GM23248 (cell line): Measurements from ENCODE around the gene HUWE1. TPM values are rescaled to one million over a fixed set of nuclear protein-coding genes. Genes with fewer than 3 reads are reported as not detected.
"Not testable (repeated sequence)": the region's sequence is repeated elsewhere in the genome, so short reads cannot be mapped to it uniquely, and the experiment has no call there.

Source experiments
- DNase-seq: peaks from one replicate; pipeline ENCODE4 v3.0.0-alpha.2; 2015
- H2AFZ ChIP-seq: fragments of 200-600 bp; sonication (generic); 2 replicates; pipeline ENCODE4 v1.6.1; 2016; ENCODE audit warnings: antibody characterized with exemption
- H3F3A ChIP-seq: fragments of 200-600 bp; sonication (generic); 2 replicates; pipeline ENCODE4 v1.6.1; 2016; ENCODE audit warnings: mild to moderate bottlenecking, antibody characterized with exemption, mixed run types; ENCODE audit not compliant: insufficient read depth
- H3K27ac ChIP-seq: fragments of 200-600 bp; sonication (generic); 2 replicates; pipeline ENCODE4 v1.5.1; 2016; ENCODE audit warnings: mild to moderate bottlenecking
- H3K27me3 ChIP-seq: fragments of 200-600 bp; sonication (generic); replicated peaks from 2 replicates; pipeline ENCODE4 v1.6.1; 2016; ENCODE audit warnings: mild to moderate bottlenecking; ENCODE audit not compliant: insufficient read depth
- H3K36me3 ChIP-seq: fragments of 200-600 bp; sonication (generic); 2 replicates; pipeline ENCODE4 v1.6.1; 2016; ENCODE audit warnings: low read depth, mild to moderate bottlenecking
- H3K4me1 ChIP-seq: fragments of 200-600 bp; sonication (generic); 2 replicates; pipeline ENCODE4 v1.6.1; 2016; ENCODE audit warnings: mild to moderate bottlenecking; ENCODE audit not compliant: insufficient read depth
- H3K4me2 ChIP-seq: fragments of 200-600 bp; sonication (generic); one replicate; pipeline ENCODE4 v1.6.1; 2016; ENCODE audit warnings: mild to moderate bottlenecking; ENCODE audit not compliant: unreplicated experiment
- H3K4me3 ChIP-seq: fragments of 200-600 bp; sonication (generic); 2 replicates; pipeline ENCODE4 v1.5.1; 2016; ENCODE audit warnings: mild to moderate bottlenecking
- H3K79me2 ChIP-seq: fragments of 200-600 bp; sonication (generic); 2 replicates; pipeline ENCODE4 v1.6.1; 2016; ENCODE audit warnings: mild to moderate bottlenecking; ENCODE audit not compliant: insufficient read depth
- H3K9ac ChIP-seq: fragments of 200-600 bp; sonication (generic); 2 replicates; pipeline ENCODE4 v1.6.1; 2016; ENCODE audit warnings: mild to moderate bottlenecking
- H3K9me2 ChIP-seq: fragments of 200-600 bp; sonication (generic); 2 replicates; pipeline ENCODE4 v1.6.1; 2016; ENCODE audit warnings: mixed run types, mild to moderate bottlenecking, moderate library complexity; ENCODE audit not compliant: insufficient read depth
- H3K9me3 ChIP-seq: fragments of 200-600 bp; sonication (generic); one replicate; pipeline ENCODE4 v1.6.1; 2017; ENCODE audit warnings: low read depth
- H4K20me1 ChIP-seq: fragments of 200-600 bp; sonication (generic); 2 replicates; pipeline ENCODE4 v1.6.0; 2016; ENCODE audit not compliant: insufficient read depth
- EZH2 ChIP-seq: fragments of 200-600 bp; sonication (generic); IDR thresholded peaks from 2 replicates; pipeline ENCODE4 v1.6.1; 2018; ENCODE audit warnings: antibody characterized with exemption, mild to moderate bottlenecking; ENCODE audit not compliant: insufficient read depth, poor library complexity, severe bottlenecking
- EZH2phosphoT487 ChIP-seq: fragments of 200-600 bp; sonication (generic); IDR thresholded peaks from 2 replicates; pipeline ENCODE4 v1.6.1; 2018; ENCODE audit warnings: antibody characterized with exemption, moderate library complexity, mild to moderate bottlenecking, low read depth; ENCODE audit not compliant: insufficient read depth
- WGBS, 2 experiments: methylation state at CpG; one replicate each; pipeline ENCODE4 v1.1.6; 2015 to 2017; ENCODE audit warnings: low lambda C conversion rate in 2 of 2, low coverage in 1 of 2; ENCODE audit errors: missing lambda C conversion rate in 2 of 2; 5-methylcytosine and 5-hydroxymethylcytosine counted together
- in situ Hi-C: fragments of 300-500 bp; cut with MboI; formaldehyde crosslinking; loops from 2 replicates; pipeline ENCODE4 v1.15.0; 2020
- polyA plus RNA-seq: library from polyadenylated mRNA; unstranded; fragments of >200 nt; fragmentation: Nextera tagmentation; extraction: Ambion mirVana; gene quantifications from 2 replicates; pipeline ENCODE4 v1.2.1, GENCODE V29; 2016
- total RNA-seq: library from RNA; depleted of rRNA; stranded (reverse); fragments of >200 nt; shearing (Covaris generic); gene quantifications from 2 replicates; pipeline ENCODE4 v1.2.3, GENCODE V29; 2014

The HUWE1 gene
- total and polyA plus RNA-seq, 2 experiments from 2014 or later = 29.8 to 71.2 TPM

- no peaks in the 10 kb centered on the region for H3K36me3 ChIP-seq
- H3K27me3 ChIP-seq = no peaks in the 10 kb centered on the region
- H3K9me2 ChIP-seq = no peaks in the 10 kb centered on the region
- H2AFZ ChIP-seq = no peak overlapping the region
- H3F3A ChIP-seq = no peaks in the 10 kb centered on the region
- no peak overlapping the region for H3K4me2 ChIP-seq
- H3K27ac ChIP-seq = no peak overlapping the region
- no peaks in the 10 kb centered on the region for H3K79me2 ChIP-seq
- TF ChIP-seq EZH2 (no peak), EZH2phosphoT487 (no peak)
- H3K9ac ChIP-seq = no peak overlapping the region
- in situ Hi-C loops = no loop called here
- H3K9me3 ChIP-seq = no peaks in the 10 kb centered on the region
- H4K20me1 ChIP-seq = no peaks in the 10 kb centered on the region
- DNase-seq = no peak
- no peak overlapping the region for H3K4me3 ChIP-seq
- no peaks in the 10 kb centered on the region for H3K4me1 ChIP-seq
These were observed 159.5 kb downstream of the HUWE1 start for GRCh38 chrX:53526999-53527398.

GRCh38 chrX:53511322-53511721 lies 175.2 kb downstream of the HUWE1 start:
- Histone ChIP-seq H3K79me2 (no peaks in the 10 kb centered on the region), H3K4me2 (no peak overlapping the region), H3K36me3 (no peaks in the 10 kb centered on the region), H3K4me3 (no peak overlapping the region), H2AFZ (no peak overlapping the region), H3K27ac (no peak overlapping the region), H3K9ac (no peak overlapping the region), H3K9me3 (no peaks in the 10 kb centered on the region), H4K20me1 (no peaks in the 10 kb centered on the region), H3F3A (no peaks in the 10 kb centered on the region), H3K4me1 (no peaks in the 10 kb centered on the region), H3K9me2 (no peaks in the 10 kb centered on the region), H3K27me3 (no peaks in the 10 kb centered on the region)
- DNase-seq = no peak
- WGBS, 2 experiments = 96 to 100% methylated on average over 1 to 2 of the region's 2 CpGs
- TF ChIP-seq EZH2phosphoT487 (no peak), EZH2 (no peak)
- in situ Hi-C loops = no loop called here

GRCh38 chrX:53504035-53504434 lies 182.5 kb downstream of the HUWE1 start:
- H3K4me3 ChIP-seq, H3K4me2 ChIP-seq, H3K9me3 ChIP-seq, H3K9me2 ChIP-seq, H3K79me2 ChIP-seq, in situ Hi-C loops, H3K4me1 ChIP-seq, H4K20me1 ChIP-seq, H3K27ac ChIP-seq, H3K36me3 ChIP-seq, H3F3A ChIP-seq, H3K27me3 ChIP-seq, H3K9ac ChIP-seq, DNase-seq, H2AFZ ChIP-seq: not testable (repeated sequence)
- WGBS, 2 experiments = 99% methylated on average over 12 of the region's 28 CpGs; no CpG with 5 or more reads in 1 of the 2 experiments

- peak; percentile 61 for DNase-seq
These were observed 192.1 kb downstream of the HUWE1 start for GRCh38 chrX:53494436-53494835.

GRCh38 chrX:53486285-53486684 lies 200.2 kb downstream of the HUWE1 start:
- Histone ChIP-seq H3K27me3 (no peaks in the 10 kb centered on the region), H3K9me2 (no peaks in the 10 kb centered on the region), H3K4me1 (peaks cover 8% of the 10 kb centered on the region; the same call in 1 of the 2 replicates), H3K9ac (no peak overlapping the region), H3K27ac (no peak overlapping the region), H3K79me2 (no peaks in the 10 kb centered on the region), H3F3A (no peaks in the 10 kb centered on the region), H3K4me2 (no peak overlapping the region), H4K20me1 (no peaks in the 10 kb centered on the region), H3K9me3 (no peaks in the 10 kb centered on the region), H3K36me3 (no peaks in the 10 kb centered on the region), H3K4me3 (no peak overlapping the region), H2AFZ (no peak overlapping the region)
- no peak for TF ChIP-seq EZH2
- TF ChIP-seq EZH2phosphoT487 = no peak
- in situ Hi-C loops = no loop called here
- DNase-seq = no peak

More at GRCh38 chrX:53494436-53494835, 192.1 kb downstream of the HUWE1 start:
- H3K9me2 ChIP-seq = no peaks in the 10 kb centered on the region
- H3K36me3 ChIP-seq = no peaks in the 10 kb centered on the region
- H3K27ac ChIP-seq = no peak overlapping the region
- no peak overlapping the region for H3K4me3 ChIP-seq
- H4K20me1 ChIP-seq = no peaks in the 10 kb centered on the region
- no peaks in the 10 kb centered on the region for H3K4me1 ChIP-seq
- H2AFZ ChIP-seq = no peak overlapping the region
- no peak overlapping the region for H3K9ac ChIP-seq
- H3K4me2 ChIP-seq = no peak overlapping the region
- no peak for TF ChIP-seq EZH2
- no peak for TF ChIP-seq EZH2phosphoT487
- H3K79me2 ChIP-seq = no peaks in the 10 kb centered on the region
- no peaks in the 10 kb centered on the region for H3K9me3 ChIP-seq
- in situ Hi-C loops = no loop called here
- H3F3A ChIP-seq = no peaks in the 10 kb centered on the region
- H3K27me3 ChIP-seq = no peaks in the 10 kb centered on the region
